Measurements from ENCODE around the gene MYL11.

DNA sequence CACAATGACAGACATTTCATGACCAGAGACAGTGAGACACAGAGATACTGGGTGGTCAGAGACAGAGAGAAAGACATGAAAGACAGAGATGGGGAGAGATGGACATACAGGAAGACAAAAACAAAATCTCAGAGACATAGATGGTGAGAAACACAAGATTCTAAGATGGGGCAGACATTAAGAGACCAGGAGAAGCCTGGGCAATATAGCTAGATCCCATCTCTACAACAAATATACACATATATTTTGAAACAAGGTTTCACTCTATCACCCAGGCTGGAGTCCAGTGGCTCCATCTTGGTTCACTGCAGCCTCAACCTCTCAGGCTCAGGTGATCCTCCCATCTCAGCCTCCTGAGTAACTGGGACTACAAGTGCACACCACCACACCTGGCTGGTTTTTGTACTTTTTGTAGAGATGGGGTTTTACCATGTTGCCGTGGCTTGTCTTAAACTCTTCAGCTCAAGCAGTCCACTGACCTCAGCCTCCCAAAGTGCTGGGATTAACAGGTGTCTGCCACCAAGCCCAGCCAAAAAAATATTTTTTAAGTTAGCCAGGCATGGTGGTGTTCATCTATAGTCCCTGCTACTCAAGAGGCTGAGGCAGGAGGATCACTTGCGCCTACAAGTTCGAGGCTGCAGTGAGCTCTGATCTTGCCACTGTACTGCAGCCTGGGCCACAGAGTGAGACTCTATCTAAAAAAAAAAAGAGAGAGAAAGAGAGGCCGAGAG, 5.6 kb downstream of the MYL11 start:
- TF ChIP-seq POLR2A (IDR thresholded peaks at IDR 0.05; ENCODE audit: low read length) (no peak), GATA1 (IDR thresholded peaks at IDR 0.05; ENCODE audit: low read depth, low read length) (no peak)
